Amniotic epithelial cell (primary cell): Measurements from ENCODE around the gene PYY.
A peak's percentile ranks its signal among the peaks of the same experiment; 100 is the strongest.

Experiments used
- DNase-seq: peaks from one replicate; pipeline ENCODE4 v3.0.0-alpha.2; 2010; ENCODE audit warnings: low read depth

The PYY gene

GRCh38 chr17:43914451-43914850, 39.3 kb downstream of the PYY start:
- no peak for DNase-seq

- no peak for DNase-seq
These were observed 40.2 kb downstream of the PYY start for GRCh38 chr17:43913584-43913983.

GRCh38 chr17:43912635-43913304, 41.0 kb downstream of the PYY start:
- no peak for DNase-seq

GRCh38 chr17:43911904-43912303, 41.8 kb downstream of the PYY start:
- DNase-seq: no peak

GRCh38 chr17:43909537-43910231, 44.1 kb downstream of the PYY start:
- DNase-seq: no peak

GRCh38 chr17:43907998-43908721, 45.6 kb downstream of the PYY start:
- DNase-seq: peak; percentile 59

GRCh38 chr17:43907425-43907981, 46.2 kb downstream of the PYY start, which contains the start of gene MPP2:
Gene MPP2, minus strand, starts transcription at chr17:43907536. Its CDS starts 3,076 bp downstream, at chr17:43904460.
- DNase-seq: peak; percentile 73

- DNase-seq: no peak
These were observed 46.8 kb downstream of the PYY start for GRCh38 chr17:43906951-43907424.

GRCh38 chr17:43905985-43906852, 47.5 kb downstream of the PYY start:
- peak; percentile 71 for DNase-seq

GRCh38 chr17:43905400-43905984, 48.2 kb downstream of the PYY start:
- no peak for DNase-seq
